ENCODE data around the gene EFCAB8.
"Not testable (repeated sequence)": the region's sequence is repeated elsewhere in the genome, so short reads cannot be mapped to it uniquely, and the experiment has no call there.

EFCAB8 gene

DNA sequence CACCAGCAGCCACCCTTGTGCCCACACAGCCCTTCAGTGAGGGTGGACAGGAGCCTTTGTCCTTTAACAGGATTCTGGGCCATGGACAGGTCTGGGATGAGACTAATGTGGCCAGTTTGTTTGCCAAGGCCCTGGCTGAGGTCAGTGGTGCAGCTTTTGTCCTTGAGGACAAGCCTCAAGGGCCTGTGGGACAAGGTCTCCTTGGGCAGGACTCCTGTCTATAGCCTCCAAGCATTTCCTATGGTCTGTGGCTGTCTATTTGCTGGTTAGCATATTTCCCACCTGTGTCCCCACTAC is 101.4 kb downstream of the EFCAB8 start:
- H3K4me1 ChIP-seq: no peaks in the 10 kb centered on the region
- TF ChIP-seq, protein P1, sequence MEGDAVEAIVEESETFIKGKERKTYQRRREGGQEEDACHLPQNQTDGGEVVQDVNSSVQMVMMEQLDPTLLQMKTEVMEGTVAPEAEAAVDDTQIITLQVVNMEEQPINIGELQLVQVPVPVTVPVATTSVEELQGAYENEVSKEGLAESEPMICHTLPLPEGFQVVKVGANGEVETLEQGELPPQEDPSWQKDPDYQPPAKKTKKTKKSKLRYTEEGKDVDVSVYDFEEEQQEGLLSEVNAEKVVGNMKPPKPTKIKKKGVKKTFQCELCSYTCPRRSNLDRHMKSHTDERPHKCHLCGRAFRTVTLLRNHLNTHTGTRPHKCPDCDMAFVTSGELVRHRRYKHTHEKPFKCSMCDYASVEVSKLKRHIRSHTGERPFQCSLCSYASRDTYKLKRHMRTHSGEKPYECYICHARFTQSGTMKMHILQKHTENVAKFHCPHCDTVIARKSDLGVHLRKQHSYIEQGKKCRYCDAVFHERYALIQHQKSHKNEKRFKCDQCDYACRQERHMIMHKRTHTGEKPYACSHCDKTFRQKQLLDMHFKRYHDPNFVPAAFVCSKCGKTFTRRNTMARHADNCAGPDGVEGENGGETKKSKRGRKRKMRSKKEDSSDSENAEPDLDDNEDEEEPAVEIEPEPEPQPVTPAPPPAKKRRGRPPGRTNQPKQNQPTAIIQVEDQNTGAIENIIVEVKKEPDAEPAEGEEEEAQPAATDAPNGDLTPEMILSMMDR (IDR thresholded peaks at IDR 0.05): no peak
- intact Hi-C loops (cut with DNase I; ENCODE audit: low total_unique reads): no loop called here
- H3K27ac ChIP-seq: no peak overlapping the region
- peaks cover 0 to 23% (median 14%) of the 10 kb centered on the region in 3 donors for H3K9me3 ChIP-seq
- peaks cover 0 to 9% of the 10 kb centered on the region in 2 donors for H3K27me3 ChIP-seq
- H3K36me3 ChIP-seq: no peaks in the 10 kb centered on the region
- no peak for DNase-seq
- no peak overlapping the region for H3K4me3 ChIP-seq

DNA sequence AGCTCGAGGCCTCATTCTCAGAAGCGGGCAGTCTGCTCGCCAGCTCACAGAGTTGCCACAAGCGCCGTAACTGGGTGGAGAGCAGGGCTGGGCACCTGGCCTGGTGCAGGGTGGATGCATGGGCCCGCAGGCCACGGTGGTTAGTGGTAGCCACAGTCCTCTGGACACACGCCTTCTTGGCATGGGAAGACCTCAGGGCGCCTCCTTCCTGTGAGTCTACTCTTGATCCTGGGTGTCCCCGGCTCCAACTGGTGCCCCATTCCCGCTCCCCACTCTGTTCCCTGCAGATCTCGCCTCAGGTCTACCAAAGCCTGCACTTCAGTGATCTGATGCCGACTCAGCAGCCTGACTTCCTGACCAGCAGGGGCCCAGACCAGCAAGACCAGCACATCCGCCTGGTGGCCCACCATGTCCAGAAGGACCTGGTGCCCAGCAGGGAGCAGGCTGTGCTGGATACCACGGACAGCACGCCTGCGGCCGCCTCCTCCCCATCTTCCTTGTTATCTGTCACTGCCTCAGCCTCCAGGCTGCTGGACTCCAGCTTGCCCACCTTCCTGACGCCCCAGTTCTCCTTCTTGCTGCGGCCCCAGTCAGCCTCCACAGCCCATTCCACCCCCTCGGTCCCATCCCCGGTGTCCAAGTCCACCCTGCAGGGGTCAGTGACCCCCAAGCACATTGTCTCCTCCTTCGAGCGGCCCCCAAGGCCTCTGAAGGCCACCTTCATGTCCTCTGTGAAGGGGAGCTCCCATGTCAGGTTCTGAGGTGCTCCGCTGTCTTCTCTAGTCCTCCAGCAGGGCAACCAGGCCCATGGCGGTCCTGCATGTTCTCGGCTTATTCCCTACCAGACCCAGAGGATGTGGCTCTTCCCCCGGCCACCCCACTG is 102.4 kb downstream of the EFCAB8 start:
- H3K36me3 ChIP-seq: no peaks in the 10 kb centered on the region
- peaks cover 0 to 16% of the 10 kb centered on the region in 2 donors for H3K27me3 ChIP-seq
- DNase-seq: peak in 1 of 2 donors; percentile 43
- H3K9me3 ChIP-seq: peaks cover 0 to 19% (median 14%) of the 10 kb centered on the region in 3 donors
- intact Hi-C loops (cut with DNase I; ENCODE audit: low total_unique reads): no loop called here
- TF ChIP-seq, protein P1 (IDR thresholded peaks at IDR 0.05): no peak
- no peak overlapping the region for H3K4me3 ChIP-seq
- H3K4me1 ChIP-seq: no peaks in the 10 kb centered on the region
- H3K27ac ChIP-seq: no peak overlapping the region

DNA sequence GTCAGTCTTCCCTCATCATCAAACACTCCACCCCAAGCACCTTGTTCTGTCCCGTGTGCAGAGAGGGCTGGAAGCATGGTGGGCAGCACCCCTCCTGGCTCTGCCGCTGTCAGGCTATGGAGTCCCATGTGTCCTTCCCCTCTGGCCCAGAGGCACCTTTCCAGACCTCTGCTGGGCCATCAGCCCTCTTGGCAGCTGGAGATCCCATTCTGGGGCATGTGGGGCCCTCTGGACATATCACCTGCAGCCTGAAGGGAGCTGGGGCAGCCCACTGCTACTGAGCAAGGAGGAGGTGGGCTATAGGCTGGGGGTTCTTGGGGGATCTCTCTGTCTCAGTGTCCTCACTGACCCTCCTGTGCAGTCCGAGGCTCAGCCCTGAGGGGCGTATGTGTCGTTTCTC is 103.3 kb downstream of the EFCAB8 start:
- Histone ChIP-seq H3K4me1 (no peaks in the 10 kb centered on the region), H3K4me3 (no peak overlapping the region), H3K27me3 (peaks cover 0 to 18% of the 10 kb centered on the region in 2 donors), H3K36me3 (no peaks in the 10 kb centered on the region), H3K27ac (no peak overlapping the region), H3K9me3 (peaks cover 0 to 13% (median 12%) of the 10 kb centered on the region in 3 donors)
- DNase-seq: peak in 1 of 2 donors; percentile 52
- TF ChIP-seq, protein P1 (IDR thresholded peaks at IDR 0.05): no peak
- intact Hi-C loops (cut with DNase I; ENCODE audit: low total_unique reads): no loop called here

DNA sequence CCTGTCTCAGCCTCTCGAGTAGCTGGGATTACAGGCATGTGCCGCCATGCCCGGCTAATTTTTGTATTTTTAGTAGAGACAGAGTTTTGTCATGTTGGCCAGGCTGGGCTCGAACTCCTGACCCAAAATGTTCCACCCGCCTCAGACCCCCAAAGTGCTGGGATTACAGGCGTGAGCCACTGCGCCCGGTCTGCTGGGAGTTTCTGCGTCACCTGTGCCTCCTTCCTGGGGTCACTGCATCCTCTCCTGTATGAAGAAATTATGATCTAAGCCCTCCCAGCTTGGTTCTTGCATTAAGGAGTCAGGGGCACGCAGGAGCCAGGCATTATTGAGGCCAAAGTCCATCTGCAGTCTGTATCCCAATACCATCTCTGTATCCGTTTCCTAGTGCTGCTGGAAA is 103.9 kb downstream of the EFCAB8 start:
- H3K9me3 ChIP-seq; H3K27ac ChIP-seq; H3K36me3 ChIP-seq; DNase-seq; H3K4me1 ChIP-seq; H3K4me3 ChIP-seq; intact Hi-C loops (cut with DNase I; ENCODE audit: low total_unique reads): not testable (repeated sequence)
- peaks cover 0 to 18% of the 10 kb centered on the region in 2 donors for H3K27me3 ChIP-seq

DNA sequence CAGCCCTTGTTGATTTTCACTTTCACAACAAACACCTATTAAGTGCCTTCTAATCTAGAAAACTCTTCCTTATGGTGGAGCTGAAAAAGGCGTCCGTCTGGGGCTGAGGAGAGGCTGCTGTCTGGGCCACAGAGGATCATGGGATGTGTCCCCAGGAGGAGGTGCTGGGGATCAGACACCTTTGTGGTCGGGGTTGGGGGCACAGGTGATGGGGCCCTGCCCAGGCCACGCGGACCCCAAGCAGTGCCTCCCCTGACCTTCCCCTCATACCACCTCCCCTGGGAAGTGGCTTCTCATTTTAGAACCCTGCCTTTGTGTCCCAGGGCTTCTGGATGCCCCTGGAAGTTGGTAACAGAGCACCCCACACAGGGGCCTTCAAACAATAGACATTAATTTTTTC is 104.5 kb downstream of the EFCAB8 start:
- Histone ChIP-seq H3K4me3 (no peak overlapping the region), H3K9me3 (peaks cover 0 to 4% (median 2%) of the 10 kb centered on the region in 3 donors), H3K27me3 (peaks cover 0 to 18% of the 10 kb centered on the region in 2 donors), H3K4me1 (no peaks in the 10 kb centered on the region), H3K36me3 (no peaks in the 10 kb centered on the region), H3K27ac (no peak overlapping the region)
- DNase-seq: peak in 1 of 2 donors; percentile 48
- TF ChIP-seq, protein P1 (IDR thresholded peaks at IDR 0.05): no peak
- intact Hi-C loops (cut with DNase I; ENCODE audit: low total_unique reads): no loop called here

DNA sequence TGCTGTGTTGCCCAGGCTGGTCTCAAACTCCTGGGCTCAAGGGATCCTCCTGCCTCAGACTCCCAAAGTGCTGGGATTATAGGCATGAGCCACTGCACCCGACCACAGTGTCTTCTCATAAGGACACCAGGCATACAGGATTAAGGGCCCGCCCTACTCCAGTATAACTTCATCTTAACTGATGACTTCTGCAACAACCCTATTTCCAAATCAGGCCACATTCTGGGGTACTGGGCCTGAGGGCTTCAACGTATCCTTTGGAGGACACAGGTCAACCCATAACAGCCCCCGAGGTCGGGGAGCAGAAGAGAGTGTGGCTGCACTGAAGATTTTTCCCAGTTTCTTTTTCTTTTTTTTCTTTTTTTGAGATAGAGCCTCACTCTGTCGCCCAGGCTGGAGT is 105.9 kb downstream of the EFCAB8 start:
- Histone ChIP-seq H3K9me3 (no peaks in the 10 kb centered on the region), H3K27me3 (peaks cover 0 to 20% of the 10 kb centered on the region in 2 donors), H3K36me3 (no peaks in the 10 kb centered on the region), H3K27ac (no peak overlapping the region), H3K4me3 (no peak overlapping the region), H3K4me1 (no peaks in the 10 kb centered on the region)
- TF ChIP-seq, protein P1 (IDR thresholded peaks at IDR 0.05): no peak
- DNase-seq: no peak
- intact Hi-C loops (cut with DNase I; ENCODE audit: low total_unique reads): no loop called here
